ENCODE data around the gene MANF.

MANF gene

GRCh38 chr3:51390246-51391074 lies 5.4 kb downstream of the MANF start:
- no peak for DNase-seq

GRCh38 chr3:51391075-51391565 lies 6.0 kb downstream of the MANF start, which contains the start of gene RBM15B:
RBM15B (plus strand) TSS chr3:51391285; CDS start chr3:51391400, 115 bp downstream.
- DNase-seq, result peak; percentile 88

DNA sequence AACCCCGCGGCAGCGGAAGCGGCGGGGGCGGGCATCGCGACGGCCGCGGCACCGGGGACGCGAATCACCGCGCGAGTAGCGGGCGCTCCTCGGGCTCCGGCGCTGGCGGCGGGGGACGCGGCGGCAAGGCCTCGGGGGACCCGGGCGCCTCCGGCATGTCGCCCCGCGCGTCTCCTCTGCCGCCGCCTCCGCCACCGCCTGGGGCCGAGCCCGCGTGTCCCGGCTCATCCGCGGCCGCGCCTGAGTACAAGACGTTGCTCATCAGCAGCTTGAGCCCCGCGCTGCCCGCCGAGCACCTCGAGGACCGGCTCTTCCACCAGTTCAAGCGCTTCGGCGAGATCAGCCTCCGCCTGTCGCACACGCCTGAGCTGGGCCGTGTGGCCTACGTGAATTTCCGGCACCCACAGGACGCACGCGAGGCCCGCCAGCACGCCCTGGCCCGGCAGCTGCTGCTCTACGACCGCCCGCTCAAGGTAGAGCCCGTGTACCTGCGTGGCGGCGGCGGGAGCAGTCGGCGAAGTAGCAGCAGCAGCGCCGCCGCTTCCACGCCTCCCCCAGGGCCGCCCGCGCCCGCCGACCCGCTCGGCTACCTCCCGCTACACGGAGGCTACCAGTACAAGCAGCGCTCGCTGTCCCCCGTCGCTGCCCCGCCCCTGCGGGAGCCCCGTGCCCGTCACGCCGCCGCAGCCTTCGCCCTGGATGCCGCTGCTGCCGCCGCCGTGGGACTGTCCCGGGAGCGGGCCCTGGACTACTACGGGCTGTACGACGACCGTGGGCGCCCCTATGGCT lies 6.7 kb downstream of the MANF start:
- no peak for DNase-seq

GRCh38 chr3:51392355-51393133 lies 7.5 kb downstream of the MANF start:
- DNase-seq, result no peak

- DNase-seq, result no peak
Observed at GRCh38 chr3:51393134-51393495, 8.0 kb downstream of the MANF start.

DNA sequence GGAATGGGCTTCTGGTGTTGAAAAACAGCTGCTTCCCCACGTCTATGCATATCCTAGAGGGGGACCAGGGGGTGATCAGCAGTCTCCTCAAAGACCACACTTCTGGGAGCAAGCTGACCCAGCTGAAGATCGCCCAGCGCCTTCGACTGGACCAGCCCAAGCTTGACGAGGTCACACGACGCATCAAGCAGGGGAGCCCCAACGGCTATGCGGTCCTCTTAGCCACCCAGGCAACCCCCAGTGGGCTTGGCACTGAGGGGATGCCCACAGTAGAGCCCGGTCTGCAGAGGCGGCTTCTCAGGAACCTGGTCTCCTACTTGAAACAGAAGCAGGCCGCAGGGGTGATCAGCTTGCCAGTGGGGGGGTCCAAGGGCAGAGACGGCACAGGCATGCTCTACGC lies 8.5 kb downstream of the MANF start:
- DNase-seq, result no peak

GRCh38 chr3:51394541-51394940 lies 9.4 kb downstream of the MANF start:
- no peak for DNase-seq

DNA sequence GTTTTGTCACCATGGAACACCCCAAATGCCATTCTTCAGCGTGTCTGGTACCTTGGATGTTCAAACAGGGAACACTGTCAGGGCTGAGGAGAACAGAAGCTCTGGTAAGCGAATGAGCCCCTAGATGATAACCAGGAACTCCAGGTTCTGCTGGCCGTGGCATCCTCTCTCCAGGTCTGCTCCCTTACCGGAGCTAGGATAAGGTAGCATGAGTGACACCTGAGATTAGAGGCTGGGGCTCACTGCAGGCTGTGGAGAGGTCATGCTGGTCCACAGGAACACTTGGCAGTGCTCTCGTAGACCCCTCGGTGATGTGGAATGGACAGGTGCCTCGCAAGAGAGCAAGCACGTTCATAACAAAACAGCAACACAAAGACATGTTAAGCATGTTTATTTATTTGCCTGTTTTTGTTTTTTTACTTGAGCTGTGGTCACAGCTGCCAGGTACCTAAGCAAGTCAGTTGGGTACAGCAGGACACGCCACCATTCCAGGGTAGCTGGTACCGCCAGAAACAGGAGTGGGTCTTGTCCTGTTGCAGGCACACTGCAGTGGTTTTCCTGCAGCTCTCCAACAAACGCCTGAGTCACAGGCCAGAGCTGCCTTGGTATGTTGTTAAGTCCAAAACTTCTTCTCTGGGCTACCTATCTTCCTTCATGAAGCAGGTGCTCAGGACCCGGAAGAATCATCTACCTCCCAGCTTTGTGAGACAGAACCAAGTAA lies 10.6 kb downstream of the MANF start:
- DNase-seq, result no peak

DNA sequence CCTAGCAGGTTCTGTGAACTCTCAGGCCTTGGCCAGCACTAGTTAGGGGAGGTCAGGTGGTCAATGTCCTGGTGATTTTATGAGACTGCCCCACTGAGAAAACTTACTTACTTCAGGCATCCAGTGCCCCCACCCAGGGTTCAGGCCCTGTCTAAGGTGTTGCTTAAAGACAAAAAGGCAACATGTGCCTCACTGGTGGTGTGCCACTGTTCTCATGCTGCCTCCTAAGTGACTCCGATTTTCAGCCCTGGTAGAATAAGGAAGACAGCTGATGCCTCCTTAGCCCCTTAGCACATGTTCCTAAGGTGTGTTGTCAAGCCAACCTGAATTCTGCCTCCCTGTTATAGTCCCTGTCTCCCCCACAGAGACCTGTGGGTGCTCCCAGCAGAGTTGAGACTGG lies 11.3 kb downstream of the MANF start:
- no peak for DNase-seq

DNA sequence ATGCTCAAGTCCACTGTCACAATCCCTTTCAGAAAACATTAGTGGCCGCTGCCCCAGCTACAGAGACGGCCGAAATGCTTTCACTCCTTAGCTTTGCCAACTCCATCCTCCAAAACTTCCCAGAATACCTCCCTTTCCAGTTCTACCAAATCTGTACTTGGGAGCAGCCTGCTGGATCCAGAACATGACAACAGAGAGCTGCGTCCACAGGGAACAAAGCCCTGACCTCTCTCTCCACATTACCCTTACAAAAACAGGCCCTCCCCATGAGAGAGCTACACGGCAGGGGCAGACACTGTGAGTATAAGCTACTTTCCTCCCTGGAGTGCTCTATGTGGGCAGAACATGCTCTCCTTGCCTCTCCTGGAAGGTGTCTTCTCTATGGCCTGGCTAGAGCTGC lies 12.3 kb downstream of the MANF start:
- no peak for DNase-seq

- DNase-seq, result no peak
Observed at GRCh38 chr3:51398595-51399310, 13.7 kb downstream of the MANF start.

- DNase-seq, result no peak
Observed at GRCh38 chr3:51400166-51400565, 15.1 kb downstream of the MANF start.

GRCh38 chr3:51401735-51402134 lies 16.6 kb downstream of the MANF start:
- no peak for DNase-seq

GRCh38 chr3:51403675-51404074 lies 18.6 kb downstream of the MANF start:
- no peak for DNase-seq

- no peak for DNase-seq
Observed at GRCh38 chr3:51408021-51408420, 22.9 kb downstream of the MANF start.

GRCh38 chr3:51408813-51409212 lies 23.7 kb downstream of the MANF start:
- DNase-seq, result no peak

GRCh38 chr3:51422211-51422610 lies 37.1 kb downstream of the MANF start:
- DNase-seq, result no peak

DNA sequence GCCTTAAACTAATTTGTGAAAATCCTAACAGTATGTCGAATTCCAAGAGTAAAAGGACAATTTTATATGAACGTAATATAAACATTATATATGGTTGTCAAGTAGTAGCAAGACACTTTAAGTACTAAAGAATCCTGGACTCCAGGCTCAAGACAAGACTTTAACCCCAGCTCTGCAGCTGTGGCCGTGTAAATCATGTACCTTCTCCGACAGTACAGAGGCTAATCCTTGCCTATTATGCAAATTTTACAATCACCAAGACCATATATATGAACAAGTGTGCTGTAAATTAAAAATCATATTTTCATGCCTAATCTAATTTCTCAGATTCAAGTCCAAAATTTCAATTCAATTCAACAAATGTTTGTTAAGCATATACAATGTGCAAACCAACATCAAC lies 41.8 kb downstream of the MANF start:
- no peak for DNase-seq

GRCh38 chr3:51429138-51429537 lies 44.0 kb downstream of the MANF start:
- no peak for DNase-seq

DNA sequence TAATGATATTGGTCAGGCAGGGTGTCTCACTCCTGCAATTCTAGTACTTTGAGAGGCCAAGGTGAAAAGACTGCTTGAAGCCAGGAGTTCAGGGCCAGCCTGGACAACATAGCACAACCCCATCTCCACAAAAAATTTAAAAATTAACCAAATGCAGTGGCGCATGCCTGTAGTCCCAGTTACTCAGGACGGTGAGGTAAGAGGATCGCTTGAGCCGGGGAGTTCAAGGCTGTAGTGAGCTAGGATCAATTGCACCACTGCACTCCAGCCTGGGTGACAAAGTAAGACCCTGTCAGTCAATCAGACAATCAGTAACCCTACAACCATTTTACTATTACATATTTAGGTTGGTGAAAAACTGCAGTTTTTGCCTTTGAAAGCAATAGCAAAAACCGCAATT lies 49.0 kb downstream of the MANF start:
- no peak for DNase-seq

GRCh38 chr3:51434746-51435327 lies 49.7 kb downstream of the MANF start:
- no peak for DNase-seq

Data from cortex of kidney (tissue), 1 donor.